Measurements from ENCODE around the gene SCEL.

SCEL gene

DNA sequence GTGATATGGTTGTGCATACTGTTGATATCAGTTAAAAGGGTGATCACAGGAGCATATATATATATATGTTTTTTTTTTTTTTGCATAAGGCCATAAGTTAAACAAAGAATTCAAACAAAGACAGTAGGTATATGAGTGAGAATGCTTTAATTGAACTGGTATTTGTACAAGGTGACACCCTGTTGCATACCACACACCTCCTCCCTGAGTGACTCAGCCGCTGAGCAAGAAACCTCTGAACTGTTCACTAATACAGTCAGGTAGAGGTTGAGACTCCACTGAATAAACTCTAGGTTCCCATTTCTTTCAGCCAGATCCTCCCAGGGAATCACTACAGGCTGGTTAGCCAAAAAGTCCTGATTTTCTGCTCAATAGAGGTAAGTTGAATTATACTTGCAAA is at the start of gene SCEL:
Gene SCEL, plus strand, starts transcription at position 259 of the 400 bp plus-strand sequence. CDS start 20,170 bp downstream, outside the sequence.
- Histone ChIP-seq H3K9ac (ENCODE audit: insufficient read length) (no peak within 1 kb of the TSS), H3K4me3 (no peak within 1 kb of the TSS), H3K9me3 (ENCODE audit: low read depth, low read length) (no peaks in the 10 kb centered on the region), H3K27ac (no peak within 1 kb of the TSS), H3K36me3 (ENCODE audit: insufficient read depth, low read length) (no peaks in the 10 kb centered on the region)
- DNase-seq (ENCODE audit: low read depth, low spot score): no peak
- TF ChIP-seq EZH2 (IDR thresholded peaks at IDR 0.05) (no peak), POLR2AphosphoS5 (IDR thresholded peaks at IDR 0.05; ENCODE audit: borderline replicate concordance, low read depth, low read length) (no peak), FOXP2 (optimal IDR thresholded peaks at IDR 0.05; ENCODE audit: control extremely low read depth, extremely low read length, insufficient read depth) (no peak)

DNA sequence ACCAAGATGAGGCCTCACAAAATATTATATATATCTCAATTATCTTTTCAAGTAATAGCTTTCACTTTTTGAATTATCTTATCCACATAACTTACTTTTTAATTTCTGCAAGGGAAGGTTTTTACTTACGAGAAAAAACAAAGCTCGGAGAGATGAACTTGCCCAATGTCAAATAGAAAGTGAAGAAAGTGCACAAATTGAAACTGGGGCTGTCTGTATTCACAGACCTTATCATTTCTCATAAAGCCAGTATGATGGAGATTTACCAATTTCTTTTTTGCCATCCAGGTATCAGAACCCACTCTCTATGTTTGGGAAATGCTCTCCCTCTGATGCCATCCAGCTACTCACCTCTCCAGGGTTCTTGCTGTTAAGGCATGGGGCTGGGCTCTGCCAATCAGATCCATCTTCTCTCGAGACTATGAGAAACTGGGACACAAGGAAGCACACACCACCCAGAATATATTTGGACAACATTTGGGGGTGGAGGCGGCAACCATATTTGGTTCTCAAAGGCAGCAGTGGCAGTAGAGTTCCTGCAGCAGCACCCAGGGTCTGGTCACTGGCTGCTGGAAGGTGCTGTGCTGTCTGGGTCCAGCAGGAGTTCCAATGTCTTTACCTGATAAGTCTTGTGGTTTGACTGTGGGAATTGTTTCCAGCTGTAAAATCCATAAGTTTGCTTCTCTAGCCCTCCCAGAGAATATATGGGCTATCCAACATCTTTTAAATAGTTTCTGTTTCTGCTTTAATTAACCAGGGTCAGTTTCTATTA is 45.8 kb upstream of the SCEL start:
- H3K9ac ChIP-seq (ENCODE audit: insufficient read length): no peak overlapping the region
- no peak for DNase-seq (ENCODE audit: low read depth, low spot score)
- no peaks in the 10 kb centered on the region for H3K9me3 ChIP-seq (ENCODE audit: low read depth, low read length)
- no peaks in the 10 kb centered on the region for H3K36me3 ChIP-seq (ENCODE audit: insufficient read depth, low read length)
- no peak overlapping the region for H3K27ac ChIP-seq
- no peak overlapping the region for H3K4me3 ChIP-seq
- TF ChIP-seq EZH2 (IDR thresholded peaks at IDR 0.05): no peak
- no peak for TF ChIP-seq FOXP2 (optimal IDR thresholded peaks at IDR 0.05; ENCODE audit: control extremely low read depth, extremely low read length, insufficient read depth)
- no peak for TF ChIP-seq POLR2AphosphoS5 (IDR thresholded peaks at IDR 0.05; ENCODE audit: borderline replicate concordance, low read depth, low read length)

- Histone ChIP-seq H3K9ac (ENCODE audit: insufficient read length) (no peak overlapping the region), H3K27ac (no peak overlapping the region), H3K36me3 (ENCODE audit: insufficient read depth, low read length) (no peaks in the 10 kb centered on the region), H3K4me3 (no peak overlapping the region), H3K9me3 (ENCODE audit: low read depth, low read length) (no peaks in the 10 kb centered on the region)
- no peak for DNase-seq (ENCODE audit: low read depth, low spot score)
- TF ChIP-seq FOXP2 (optimal IDR thresholded peaks at IDR 0.05; ENCODE audit: control extremely low read depth, extremely low read length, insufficient read depth) (no peak), POLR2AphosphoS5 (IDR thresholded peaks at IDR 0.05; ENCODE audit: borderline replicate concordance, low read depth, low read length) (peak; percentile 28; the same call in 1 of the 2 replicates), EZH2 (IDR thresholded peaks at IDR 0.05) (no peak)
Observed at GRCh38 chr13:77492982-77493381, 42.5 kb upstream of the SCEL start.

GRCh38 chr13:77494226-77494625 is 41.3 kb upstream of the SCEL start:
- no peak for DNase-seq (ENCODE audit: low read depth, low spot score)
- Histone ChIP-seq H3K9me3 (ENCODE audit: low read depth, low read length) (no peaks in the 10 kb centered on the region), H3K4me3 (no peak overlapping the region), H3K36me3 (ENCODE audit: insufficient read depth, low read length) (no peaks in the 10 kb centered on the region), H3K9ac (ENCODE audit: insufficient read length) (no peak overlapping the region), H3K27ac (no peak overlapping the region)
- no peak for TF ChIP-seq EZH2 (IDR thresholded peaks at IDR 0.05)

- H3K27ac ChIP-seq: no peak overlapping the region
- TF ChIP-seq EZH2 (IDR thresholded peaks at IDR 0.05) (no peak), POLR2AphosphoS5 (IDR thresholded peaks at IDR 0.05; ENCODE audit: borderline replicate concordance, low read depth, low read length) (no peak), FOXP2 (optimal IDR thresholded peaks at IDR 0.05; ENCODE audit: control extremely low read depth, extremely low read length, insufficient read depth) (no peak)
- no peak overlapping the region for H3K4me3 ChIP-seq
- H3K9me3 ChIP-seq (ENCODE audit: low read depth, low read length): no peaks in the 10 kb centered on the region
- H3K36me3 ChIP-seq (ENCODE audit: insufficient read depth, low read length): no peaks in the 10 kb centered on the region
- no peak overlapping the region for H3K9ac ChIP-seq (ENCODE audit: insufficient read length)
- DNase-seq (ENCODE audit: low read depth, low spot score): no peak
Observed at GRCh38 chr13:77497350-77497749, 38.2 kb upstream of the SCEL start.

DNA sequence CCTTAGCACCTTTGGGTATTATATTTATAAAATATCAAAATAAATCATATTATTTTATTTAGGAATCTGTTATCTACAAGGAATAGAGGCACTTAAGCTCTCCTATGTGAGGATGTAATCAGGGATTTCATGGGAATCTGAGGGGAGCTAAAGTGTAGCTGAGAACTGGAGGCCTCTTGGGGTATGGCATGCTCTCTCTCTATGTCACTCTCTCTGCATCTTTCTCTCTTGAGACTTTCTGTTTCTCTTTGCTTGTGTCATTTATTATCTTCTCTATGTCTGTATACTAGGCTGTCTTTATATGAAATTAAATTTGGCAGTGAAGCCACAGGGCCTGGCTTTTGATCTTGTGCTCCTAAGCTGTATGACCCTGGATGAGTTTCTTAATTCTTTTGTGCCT is 37.7 kb upstream of the SCEL start:
- Histone ChIP-seq H3K9me3 (ENCODE audit: low read depth, low read length) (no peaks in the 10 kb centered on the region), H3K36me3 (ENCODE audit: insufficient read depth, low read length) (no peaks in the 10 kb centered on the region), H3K9ac (ENCODE audit: insufficient read length) (no peak overlapping the region), H3K27ac (no peak overlapping the region), H3K4me3 (no peak overlapping the region)
- DNase-seq (ENCODE audit: low read depth, low spot score): no peak
- no peak for TF ChIP-seq POLR2AphosphoS5 (IDR thresholded peaks at IDR 0.05; ENCODE audit: borderline replicate concordance, low read depth, low read length)
- TF ChIP-seq FOXP2 (optimal IDR thresholded peaks at IDR 0.05; ENCODE audit: control extremely low read depth, extremely low read length, insufficient read depth): no peak
- no peak for TF ChIP-seq EZH2 (IDR thresholded peaks at IDR 0.05)

GRCh38 chr13:77502104-77502720 is 33.3 kb upstream of the SCEL start:
- no peak overlapping the region for H3K4me3 ChIP-seq
- no peak overlapping the region for H3K9ac ChIP-seq (ENCODE audit: insufficient read length)
- no peaks in the 10 kb centered on the region for H3K36me3 ChIP-seq (ENCODE audit: insufficient read depth, low read length)
- DNase-seq (ENCODE audit: low read depth, low spot score): no peak
- H3K27ac ChIP-seq: no peak overlapping the region
- TF ChIP-seq EZH2 (IDR thresholded peaks at IDR 0.05) (no peak), POLR2AphosphoS5 (IDR thresholded peaks at IDR 0.05; ENCODE audit: borderline replicate concordance, low read depth, low read length) (no peak), FOXP2 (optimal IDR thresholded peaks at IDR 0.05; ENCODE audit: control extremely low read depth, extremely low read length, insufficient read depth) (no peak)
- no peaks in the 10 kb centered on the region for H3K9me3 ChIP-seq (ENCODE audit: low read depth, low read length)

- H3K9me3 ChIP-seq (ENCODE audit: low read depth, low read length): no peaks in the 10 kb centered on the region
- TF ChIP-seq EZH2 (IDR thresholded peaks at IDR 0.05): no peak
- no peak for TF ChIP-seq POLR2AphosphoS5 (IDR thresholded peaks at IDR 0.05; ENCODE audit: borderline replicate concordance, low read depth, low read length)
- TF ChIP-seq FOXP2 (optimal IDR thresholded peaks at IDR 0.05; ENCODE audit: control extremely low read depth, extremely low read length, insufficient read depth): no peak
- DNase-seq (ENCODE audit: low read depth, low spot score): no peak
- H3K9ac ChIP-seq (ENCODE audit: insufficient read length): no peak overlapping the region
- H3K36me3 ChIP-seq (ENCODE audit: insufficient read depth, low read length): no peaks in the 10 kb centered on the region
- H3K27ac ChIP-seq: no peak overlapping the region
- no peak overlapping the region for H3K4me3 ChIP-seq
Observed at GRCh38 chr13:77503398-77503797, 32.1 kb upstream of the SCEL start.

All from SK-N-MC (cell line).